Kidney epithelial cell (primary cell): ENCODE measurements around the gene SLC38A11. TPM values are rescaled to one million over a fixed set of nuclear protein-coding genes. Genes with fewer than 3 reads are reported as not detected.

Experiments
- DNase-seq: peaks from one replicate; pipeline ENCODE4 v3.0.0-alpha.2; 2010; ENCODE audit warnings: low read depth
- H3K27me3 ChIP-seq: 2 replicates; pipeline ENCODE4 v1.6.0; 2011; ENCODE audit warnings: low read length; ENCODE audit not compliant: control insufficient read depth, insufficient read depth
- H3K36me3 ChIP-seq: 2 replicates; pipeline ENCODE4 v1.5.1; 2011; ENCODE audit warnings: low read length; ENCODE audit not compliant: control insufficient read depth, insufficient read depth
- H3K4me3 ChIP-seq: 2 replicates; pipeline ENCODE4 v1.5.1; 2011; ENCODE audit warnings: low read depth, mild to moderate bottlenecking, control low read depth, low read length
- CTCF ChIP-seq: IDR thresholded peaks from 2 replicates; pipeline ENCODE4 v1.5.1; 2011; ENCODE audit warnings: mild to moderate bottlenecking, moderate library complexity, low read length, control low read depth, inconsistent platforms; ENCODE audit not compliant: insufficient read depth, poor library complexity, severe bottlenecking
- total RNA-seq: library from RNA; depleted of rRNA; stranded (reverse); fragments of >200 nt; gene quantifications from 2 replicates; pipeline ENCODE4 v1.2.3, GENCODE V29; 2015

The SLC38A11 gene
- total RNA-seq, 1 donor from 2014 or later = 0.46 TPM

GRCh38 chr2:164896226-164896625 is 59.1 kb downstream of the SLC38A11 start:
- Histone ChIP-seq H3K4me3 (no peak overlapping the region), H3K27me3 (no peaks in the 10 kb centered on the region), H3K36me3 (no peaks in the 10 kb centered on the region)
- no peak for DNase-seq
- no peak for TF ChIP-seq CTCF

DNA sequence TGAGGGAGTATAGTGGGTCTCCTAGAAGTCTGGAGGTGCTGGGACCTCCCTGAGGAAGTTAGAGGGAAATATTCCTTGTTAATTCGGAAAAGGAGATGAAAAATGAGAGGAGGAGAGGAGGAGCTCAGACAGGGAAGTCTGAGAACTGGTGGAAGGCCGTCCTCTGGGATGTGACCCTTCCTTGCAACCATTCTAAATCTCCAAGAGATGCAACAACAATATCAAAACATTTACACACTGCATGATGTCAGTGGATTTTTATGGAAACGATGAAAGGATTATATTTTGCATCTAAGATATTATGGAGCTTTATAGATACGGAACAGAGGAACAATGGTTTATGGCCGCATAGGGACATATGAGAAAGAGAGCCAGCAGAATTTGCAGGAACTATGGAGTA is 63.9 kb downstream of the SLC38A11 start:
- DNase-seq = no peak
- Histone ChIP-seq H3K36me3 (no peaks in the 10 kb centered on the region), H3K27me3 (no peaks in the 10 kb centered on the region), H3K4me3 (no peak overlapping the region)
- TF ChIP-seq CTCF = no peak

DNA sequence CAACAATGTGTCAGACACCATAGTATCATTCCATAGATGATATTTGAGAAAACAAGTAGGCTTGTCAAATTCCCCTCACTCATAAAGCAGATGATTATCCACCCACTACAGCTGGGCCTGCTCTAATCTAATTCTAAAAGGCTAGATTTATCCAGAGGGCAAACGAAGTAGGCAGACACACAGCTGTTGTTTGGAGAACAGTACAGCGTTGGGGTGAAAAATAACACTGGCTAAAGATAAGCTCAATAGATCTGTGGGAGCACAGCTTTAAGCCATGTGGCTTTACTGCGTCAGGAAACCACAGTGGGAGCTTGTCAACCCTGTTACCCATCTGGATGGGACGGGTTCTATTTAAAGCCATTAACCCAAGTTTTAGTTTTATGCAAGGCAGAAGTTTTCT is 64.8 kb downstream of the SLC38A11 start:
- no peak for TF ChIP-seq CTCF
- DNase-seq = no peak
- Histone ChIP-seq H3K4me3 (no peak overlapping the region), H3K36me3 (no peaks in the 10 kb centered on the region), H3K27me3 (no peaks in the 10 kb centered on the region)

GRCh38 chr2:164888592-164888991 is 66.7 kb downstream of the SLC38A11 start:
- no peak for DNase-seq
- no peaks in the 10 kb centered on the region for H3K27me3 ChIP-seq
- no peak overlapping the region for H3K4me3 ChIP-seq
- no peak for TF ChIP-seq CTCF
- no peaks in the 10 kb centered on the region for H3K36me3 ChIP-seq

DNA sequence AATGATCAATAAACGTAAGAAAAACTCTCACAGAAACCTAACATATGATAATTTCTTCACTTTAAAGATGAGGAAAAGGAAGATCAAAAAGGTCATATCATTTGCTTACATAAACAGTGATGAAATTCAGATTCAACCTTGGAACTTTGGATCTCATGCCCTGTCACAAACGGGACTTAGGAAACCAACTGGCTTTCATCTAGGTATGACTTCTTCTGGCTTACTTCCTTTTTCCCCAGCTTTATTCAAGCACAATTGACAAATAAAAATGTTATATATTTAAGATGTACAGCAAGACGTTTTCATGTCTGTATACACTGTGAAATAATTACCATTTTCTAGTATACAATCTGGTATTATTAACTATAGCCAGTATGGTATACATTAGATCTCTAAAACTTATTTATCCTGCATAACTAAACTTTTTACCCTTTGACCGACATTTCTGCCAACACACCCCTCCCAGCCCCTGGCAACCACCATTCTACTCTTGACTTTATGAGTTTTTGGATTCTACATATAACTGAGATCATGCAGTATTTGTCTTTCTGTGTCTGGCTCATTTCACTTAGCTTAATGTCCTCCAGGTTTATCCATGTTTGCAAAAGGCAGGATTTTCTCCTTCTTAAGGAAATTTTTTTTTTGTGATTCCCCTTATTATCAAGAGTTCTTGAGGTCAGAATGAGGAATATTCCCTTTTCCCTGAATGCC is 67.7 kb downstream of the SLC38A11 start:
- Histone ChIP-seq H3K27me3 (no peaks in the 10 kb centered on the region), H3K36me3 (no peaks in the 10 kb centered on the region), H3K4me3 (no peak overlapping the region)
- TF ChIP-seq CTCF = no peak
- DNase-seq = no peak

- TF ChIP-seq CTCF = no peak
- DNase-seq = no peak
- no peaks in the 10 kb centered on the region for H3K27me3 ChIP-seq
- H3K4me3 ChIP-seq = no peak overlapping the region
- no peaks in the 10 kb centered on the region for H3K36me3 ChIP-seq
Observed at GRCh38 chr2:164882276-164882675, 73.0 kb downstream of the SLC38A11 start.
